ENCODE measurements around the gene SMCO2.

SMCO2 gene

GRCh38 chr12:27534060-27534764, 87.7 kb downstream of the SMCO2 start:
- no peak overlapping the region for H3K4me3 ChIP-seq (replicated peaks in 1 of 2; ENCODE audit: low read depth in 2 of 2, low read length in 2 of 2)
- no peak for TF ChIP-seq CTCF (IDR thresholded peaks at IDR 0.05; ENCODE audit: low read depth, low read length)
- DNase-seq (ENCODE audit: low read depth in 2 of 2), result no peak

DNA sequence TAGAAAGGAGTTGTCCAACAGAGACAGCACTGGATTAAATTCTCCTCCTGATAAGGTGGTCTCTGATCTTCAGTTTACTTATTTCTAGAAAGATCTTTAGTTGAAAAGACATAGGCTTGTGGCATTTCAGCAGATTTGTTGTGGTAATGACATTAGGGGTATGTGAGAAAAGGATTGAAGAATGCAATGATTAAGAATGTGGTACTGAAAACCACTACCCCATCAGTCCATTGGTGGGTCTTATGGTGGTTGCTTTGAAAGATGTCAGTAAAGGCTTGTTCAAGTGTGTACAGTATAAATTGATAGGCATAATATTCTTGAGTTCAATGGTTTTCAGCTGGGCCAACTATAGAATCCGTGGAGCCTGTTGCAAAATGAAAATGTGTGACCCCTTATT, 88.2 kb downstream of the SMCO2 start:
- TF ChIP-seq CTCF (IDR thresholded peaks at IDR 0.05; ENCODE audit: low read depth, low read length), result no peak
- H3K4me3 ChIP-seq (replicated peaks in 1 of 2; ENCODE audit: low read depth in 2 of 2, low read length in 2 of 2), result no peak overlapping the region
- DNase-seq (ENCODE audit: low read depth in 2 of 2), result no peak

DNA sequence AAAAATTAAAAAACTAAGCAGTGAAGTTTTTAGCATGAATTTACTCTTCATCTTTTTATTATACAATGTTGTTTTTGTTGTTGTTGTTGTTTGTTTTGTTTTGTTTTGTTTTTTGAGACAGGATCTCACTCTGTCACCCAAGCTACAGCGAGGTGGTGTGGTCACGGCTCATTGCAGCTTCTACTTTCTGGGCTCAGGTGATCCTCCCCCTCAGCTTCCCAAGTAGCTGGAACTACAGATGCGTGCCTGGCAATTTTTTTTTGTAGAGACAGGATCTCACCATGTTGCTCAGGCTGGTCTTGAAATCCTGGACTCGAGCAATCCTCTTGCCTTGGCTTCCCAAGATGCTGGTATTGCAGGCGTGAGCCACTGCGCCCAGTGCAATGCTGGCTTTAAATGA, 88.8 kb downstream of the SMCO2 start:
- TF ChIP-seq CTCF (IDR thresholded peaks at IDR 0.05; ENCODE audit: low read depth, low read length), result no peak
- H3K4me3 ChIP-seq (replicated peaks in 1 of 2; ENCODE audit: low read depth in 2 of 2, low read length in 2 of 2), result no peak overlapping the region
- DNase-seq (ENCODE audit: low read depth in 2 of 2), result no peak

GRCh38 chr12:27537855-27538675, 91.5 kb downstream of the SMCO2 start:
- no peak overlapping the region for H3K4me3 ChIP-seq (replicated peaks in 1 of 2; ENCODE audit: low read depth in 2 of 2, low read length in 2 of 2)
- TF ChIP-seq CTCF (IDR thresholded peaks at IDR 0.05; ENCODE audit: low read depth, low read length), result no peak
- DNase-seq (ENCODE audit: low read depth in 2 of 2), result peak in 1 of 2 donors; percentile 36

GRCh38 chr12:27539191-27539631, 92.7 kb downstream of the SMCO2 start:
- no peak overlapping the region for H3K4me3 ChIP-seq (replicated peaks in 1 of 2; ENCODE audit: low read depth in 2 of 2, low read length in 2 of 2)
- DNase-seq (ENCODE audit: low read depth in 2 of 2), result peak; percentile 65 to 68
- no peak for TF ChIP-seq CTCF (IDR thresholded peaks at IDR 0.05; ENCODE audit: low read depth, low read length)

GRCh38 chr12:27541031-27541719, 94.6 kb downstream of the SMCO2 start:
- H3K4me3 ChIP-seq (replicated peaks in 1 of 2; ENCODE audit: low read depth in 2 of 2, low read length in 2 of 2), result no peak overlapping the region
- TF ChIP-seq CTCF (IDR thresholded peaks at IDR 0.05; ENCODE audit: low read depth, low read length), result no peak
- DNase-seq (ENCODE audit: low read depth in 2 of 2), result peak in 1 of 2 donors; percentile 16

Data from cardiac fibroblast (primary cell).